Measurements from ENCODE around the gene IZUMO1. TPM values are rescaled to one million over a fixed set of nuclear protein-coding genes. Genes with fewer than 3 reads are reported as not detected.

The IZUMO1 gene
- total RNA-seq, 1 donor from 2014 or later = 0.26 TPM

GRCh38 chr19:48752496-48753365 lies 6.0 kb upstream of the IZUMO1 start, which contains the start of gene FUT1:
TSS of gene FUT1 (minus strand) at chr19:48752641. CDS start at chr19:48751281, 1,360 bp downstream.
- FAIRE-seq (no peak), DNase-seq (ENCODE audit: low read depth) (peak; percentile 85)
- peak; percentile 24 for TF ChIP-seq CTCF (IDR thresholded peaks at IDR 0.05; ENCODE audit: insufficient read depth, low read length, severe bottlenecking)
- Histone ChIP-seq H3K4me3 (ENCODE audit: low read depth, low read length) (peak within 1 kb of the TSS; percentile 71), H3K36me3 (ENCODE audit: control insufficient read depth, insufficient read depth, low read length) (peaks cover 15% of the 10 kb centered on the region), H3K27me3 (ENCODE audit: control insufficient read depth, insufficient read depth, low read length) (no peaks in the 10 kb centered on the region)

GRCh38 chr19:48751845-48752495 lies 5.3 kb upstream of the IZUMO1 start:
- Histone ChIP-seq H3K4me3 (ENCODE audit: low read depth, low read length) (peak overlapping the region; percentile 71), H3K27me3 (ENCODE audit: control insufficient read depth, insufficient read depth, low read length) (no peaks in the 10 kb centered on the region), H3K36me3 (ENCODE audit: control insufficient read depth, insufficient read depth, low read length) (peaks cover 15% of the 10 kb centered on the region)
- peak; percentile 38 for DNase-seq (ENCODE audit: low read depth)
- FAIRE-seq = no peak
- TF ChIP-seq CTCF (IDR thresholded peaks at IDR 0.05; ENCODE audit: insufficient read depth, low read length, severe bottlenecking) = no peak

- peaks cover 15% of the 10 kb centered on the region for H3K36me3 ChIP-seq (ENCODE audit: control insufficient read depth, insufficient read depth, low read length)
- DNase-seq (ENCODE audit: low read depth) (no peak), FAIRE-seq (no peak)
- H3K4me3 ChIP-seq (ENCODE audit: low read depth, low read length) = no peak overlapping the region
- TF ChIP-seq CTCF (IDR thresholded peaks at IDR 0.05; ENCODE audit: insufficient read depth, low read length, severe bottlenecking) = no peak
- H3K27me3 ChIP-seq (ENCODE audit: control insufficient read depth, insufficient read depth, low read length) = no peaks in the 10 kb centered on the region
These were observed 4.2 kb upstream of the IZUMO1 start for GRCh38 chr19:48750771-48751504.

- no peak for FAIRE-seq
- DNase-seq (ENCODE audit: low read depth) = no peak
- H3K36me3 ChIP-seq (ENCODE audit: control insufficient read depth, insufficient read depth, low read length) = peaks cover 15% of the 10 kb centered on the region
- no peak overlapping the region for H3K4me3 ChIP-seq (ENCODE audit: low read depth, low read length)
- TF ChIP-seq CTCF (IDR thresholded peaks at IDR 0.05; ENCODE audit: insufficient read depth, low read length, severe bottlenecking) = no peak
- no peaks in the 10 kb centered on the region for H3K27me3 ChIP-seq (ENCODE audit: control insufficient read depth, insufficient read depth, low read length)
These were observed 3.6 kb upstream of the IZUMO1 start for GRCh38 chr19:48750351-48750750.

GRCh38 chr19:48749571-48750198 lies 3.0 kb upstream of the IZUMO1 start:
- no peak for DNase-seq (ENCODE audit: low read depth)
- H3K4me3 ChIP-seq (ENCODE audit: low read depth, low read length) = no peak overlapping the region
- peaks cover 15% of the 10 kb centered on the region for H3K36me3 ChIP-seq (ENCODE audit: control insufficient read depth, insufficient read depth, low read length)
- no peak for TF ChIP-seq CTCF (IDR thresholded peaks at IDR 0.05; ENCODE audit: insufficient read depth, low read length, severe bottlenecking)
- H3K27me3 ChIP-seq (ENCODE audit: control insufficient read depth, insufficient read depth, low read length) = no peaks in the 10 kb centered on the region
- FAIRE-seq = no peak
